Iris pigment epithelial cell (primary cell): ENCODE measurements around the gene POMGNT1.

ENCODE experiments used
- DNase-seq: peaks from one replicate; pipeline ENCODE4 v3.0.0-alpha.2; 2011; ENCODE audit warnings: low read depth

Gene POMGNT1

GRCh38 chr1:46183079-46183847 is 15.0 kb downstream of the POMGNT1 start:
- peak; percentile 92 for DNase-seq

- DNase-seq: peak; percentile 75
These were observed 16.6 kb downstream of the POMGNT1 start for GRCh38 chr1:46181343-46182260.

DNA sequence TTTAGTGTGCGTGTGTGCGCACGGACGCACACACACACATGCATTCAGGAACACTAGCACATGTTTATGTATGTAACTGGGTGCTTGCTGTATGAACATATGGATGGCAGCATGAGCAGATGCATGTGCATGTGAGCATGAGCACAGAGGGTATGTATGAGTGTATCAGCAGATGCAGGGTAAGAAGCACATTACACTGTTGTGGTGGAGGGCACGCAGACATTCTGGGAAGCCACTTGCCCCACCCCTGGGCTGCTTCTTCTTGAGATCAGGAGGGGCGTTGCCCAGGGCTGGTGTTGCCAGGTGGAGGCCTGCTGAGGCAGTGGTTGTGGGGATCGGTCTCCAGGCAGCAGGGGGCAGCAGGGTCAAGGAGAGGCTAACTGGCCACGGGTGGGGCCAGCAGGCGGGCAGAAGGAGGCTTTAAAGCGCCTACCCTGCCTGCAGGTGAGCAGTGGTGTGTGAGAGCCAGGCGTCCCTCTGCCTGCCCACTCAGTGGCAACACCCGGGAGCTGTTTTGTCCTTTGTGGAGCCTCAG is 18.1 kb downstream of the POMGNT1 start:
- no peak for DNase-seq

DNA sequence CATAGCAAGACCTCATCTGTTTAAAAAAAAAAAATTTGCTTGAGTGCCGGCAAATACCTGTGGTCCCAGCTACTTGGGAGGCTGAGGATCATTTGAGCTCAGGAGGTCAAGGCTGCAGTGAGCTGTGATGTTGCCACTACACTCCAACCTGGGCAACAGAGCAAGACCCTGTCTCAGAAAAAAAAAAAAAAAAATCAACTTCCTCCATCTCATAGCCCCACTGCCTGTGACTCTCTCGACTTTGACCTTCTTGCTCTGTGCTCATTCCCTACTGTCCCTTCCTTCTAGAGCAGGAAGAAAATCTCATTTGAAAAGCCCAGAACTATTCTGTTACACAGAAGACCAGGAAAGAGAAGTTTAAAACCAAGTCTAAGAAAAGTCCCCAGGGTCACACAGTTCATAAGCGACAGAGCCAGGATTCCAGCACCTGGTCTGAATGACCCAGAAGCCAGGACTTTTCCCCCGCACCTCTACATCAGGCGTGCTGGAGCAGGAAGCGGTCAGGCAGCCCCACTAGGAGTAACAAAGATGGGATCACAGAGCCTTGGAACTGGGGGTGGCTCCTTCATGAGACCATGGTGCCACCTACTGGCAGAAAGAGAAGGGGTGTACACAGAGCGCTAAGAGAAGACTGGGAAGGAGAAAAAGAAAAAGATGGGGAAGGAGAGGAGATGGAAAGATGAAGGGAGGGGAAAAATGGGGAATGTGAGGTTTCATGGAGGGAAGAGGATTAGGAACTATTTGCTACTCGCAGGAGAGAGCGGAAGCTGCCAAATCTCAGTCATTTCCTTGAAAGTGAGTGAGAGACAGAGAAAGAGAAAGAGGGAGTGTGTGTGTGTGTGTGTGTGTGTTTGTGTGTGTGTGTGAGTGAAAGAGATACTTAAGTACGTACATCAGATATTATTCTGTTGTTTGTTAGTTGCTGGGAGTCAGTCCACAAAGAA is 18.8 kb downstream of the POMGNT1 start:
- DNase-seq: peak; percentile 83

DNA sequence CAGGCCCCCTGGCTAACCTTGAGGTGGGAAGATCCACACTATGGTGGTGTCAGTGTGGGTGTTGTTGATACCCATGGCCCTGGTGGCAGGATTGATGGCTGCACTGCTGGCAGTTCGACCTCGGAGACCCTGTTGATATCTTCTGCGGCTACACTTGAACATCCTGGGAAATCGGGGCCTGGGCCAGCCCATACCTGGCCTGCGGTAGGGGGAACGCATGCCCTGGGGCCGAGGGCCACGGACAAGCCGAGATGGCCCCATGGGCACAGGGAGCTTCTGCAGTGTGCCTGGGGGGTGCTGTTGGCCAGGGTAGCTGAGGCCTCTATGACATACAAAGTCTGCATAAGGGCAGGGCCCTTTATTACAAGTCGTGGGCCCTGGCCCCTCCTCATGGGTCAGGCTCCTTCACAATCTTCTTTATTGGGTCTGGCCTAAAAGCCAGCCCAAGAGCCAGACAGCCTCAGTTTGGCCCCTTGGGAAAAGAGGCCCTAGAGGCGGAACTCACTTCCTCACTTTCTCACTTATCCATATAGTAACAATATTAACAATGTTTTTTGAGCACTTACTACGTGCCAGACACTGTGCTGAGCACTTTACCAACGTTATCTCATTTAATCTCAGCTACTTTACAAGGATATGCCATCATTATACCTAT is 21.9 kb downstream of the POMGNT1 start, which contains the start of gene P3R3URF:
TSS of gene P3R3URF (minus strand) at position 278 of the 655 bp plus-strand sequence. CDS start at position 261, 17 bp downstream.
- no peak for DNase-seq

DNA sequence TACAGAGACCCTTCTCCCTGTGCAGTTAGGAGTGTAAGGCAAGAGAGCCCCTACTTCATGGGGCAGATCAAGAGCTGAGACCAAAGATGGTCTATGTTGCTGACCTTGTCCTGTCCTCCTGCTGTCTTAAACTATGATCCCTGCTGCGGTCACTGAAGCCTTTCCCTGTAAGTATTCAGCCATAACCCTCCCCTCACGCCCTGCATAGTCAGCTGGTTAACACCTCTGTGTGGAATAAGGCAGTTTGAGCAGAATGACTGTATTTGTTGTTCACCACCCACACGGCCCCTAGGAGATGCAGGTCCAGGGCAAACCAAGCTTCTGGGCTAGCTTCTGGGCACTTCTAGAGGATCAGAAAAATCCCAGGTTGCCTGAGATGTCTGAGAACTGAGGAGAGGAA is 23.0 kb downstream of the POMGNT1 start:
- no peak for DNase-seq

DNA sequence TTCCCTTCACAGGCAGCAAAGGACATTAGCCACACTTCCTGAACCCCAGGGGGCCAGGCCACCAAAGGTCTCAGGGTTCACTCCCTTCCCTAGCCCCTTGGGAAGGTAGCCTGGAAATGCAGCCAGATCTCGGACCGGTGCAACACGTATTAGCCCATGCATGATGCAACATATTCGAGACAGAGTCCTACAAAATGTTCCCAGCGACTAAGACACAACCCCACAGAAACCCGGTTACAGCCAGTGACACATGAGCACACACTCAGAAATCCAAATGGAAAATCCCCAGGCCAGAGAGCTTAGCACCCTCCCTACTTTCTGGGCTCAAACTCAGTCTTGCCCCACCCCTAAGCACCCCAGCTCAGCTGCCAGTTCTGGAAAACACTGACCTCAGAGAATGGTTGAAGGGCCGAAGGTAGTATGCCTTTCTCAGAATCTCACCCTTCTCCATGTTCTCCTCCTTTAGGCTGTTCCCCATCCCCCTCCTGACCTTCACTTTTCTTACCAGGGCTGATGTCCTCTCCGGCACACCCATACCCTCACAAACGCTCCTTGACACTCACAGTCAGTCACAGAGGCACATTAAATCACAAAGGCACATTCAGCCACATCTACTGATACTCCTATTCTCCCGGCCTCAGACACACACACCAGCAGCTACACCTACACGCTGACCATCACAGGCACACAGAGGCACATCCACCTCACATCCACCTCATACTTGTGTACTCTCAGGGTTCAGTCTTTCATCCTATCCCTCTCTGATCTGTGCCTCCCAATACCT is 23.6 kb downstream of the POMGNT1 start, which contains the start of gene TSPAN1:
TSS of gene TSPAN1 (plus strand) at position 640 of the 784 bp plus-strand sequence. CDS start 6,021 bp downstream, outside the sequence.
- DNase-seq: peak; percentile 23

DNA sequence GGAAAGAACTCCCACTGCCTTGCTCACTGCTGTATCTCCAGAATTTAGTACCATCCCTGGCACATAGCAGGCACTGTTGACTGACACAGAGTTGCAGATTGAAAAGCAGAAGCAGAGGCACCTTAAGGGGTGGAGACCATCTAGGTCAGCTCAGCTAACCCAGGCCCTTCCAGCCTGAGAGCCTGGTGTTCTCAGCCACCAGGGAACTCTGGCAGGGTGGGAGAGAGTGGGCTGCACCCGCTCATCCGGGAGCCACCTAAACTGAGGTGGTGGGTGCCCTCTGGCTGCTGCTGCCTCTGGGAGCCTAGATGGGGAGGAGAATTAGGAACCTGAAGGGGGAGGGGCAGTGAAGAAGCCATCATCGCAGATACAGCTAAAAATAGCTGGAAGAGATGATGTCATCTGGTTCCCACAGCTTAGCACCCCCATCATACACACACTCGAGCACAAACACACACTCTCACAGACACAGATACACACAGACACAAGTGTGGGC is 24.8 kb downstream of the POMGNT1 start:
- DNase-seq: peak; percentile 41

DNA sequence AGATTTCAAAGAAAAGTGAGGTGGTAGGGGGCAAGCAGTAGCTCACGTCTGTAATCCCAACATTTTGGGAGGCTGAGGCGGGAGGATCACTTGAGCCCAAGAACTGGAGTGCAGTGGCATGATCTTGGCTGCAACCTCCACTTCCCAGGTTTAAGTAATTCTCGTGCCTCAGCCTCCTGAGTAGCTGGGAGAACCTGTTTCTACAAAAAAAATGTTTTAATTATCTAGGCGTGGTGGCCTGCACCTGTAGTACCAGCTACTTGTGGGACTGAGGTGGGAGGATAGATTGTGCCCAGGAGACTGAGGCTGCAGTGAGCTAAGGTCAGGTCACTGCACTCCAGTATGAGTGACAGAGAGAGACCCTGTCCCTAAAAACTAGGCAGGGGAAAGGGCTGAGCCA is 25.9 kb downstream of the POMGNT1 start:
- no peak for DNase-seq

DNA sequence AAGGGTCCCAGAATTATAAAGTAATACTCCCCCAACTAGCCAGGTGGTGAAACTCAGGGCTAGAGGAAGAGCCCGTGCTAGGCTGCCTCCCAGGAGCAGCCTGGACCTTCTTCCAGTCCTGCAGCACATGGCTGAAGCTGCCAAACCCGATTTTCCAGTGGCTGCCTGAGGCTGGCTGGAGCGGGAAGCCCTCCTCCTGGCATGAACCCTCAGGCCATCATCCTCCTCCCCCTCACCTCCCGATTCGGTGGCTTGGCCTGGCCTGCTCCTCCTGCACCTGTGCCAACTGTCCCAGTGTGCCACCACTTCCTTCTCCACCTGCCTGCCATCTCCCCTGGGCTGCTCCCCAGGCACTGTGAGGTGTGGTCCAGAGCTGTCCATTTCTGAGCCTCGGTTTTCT is 26.4 kb downstream of the POMGNT1 start:
- no peak for DNase-seq

- DNase-seq: no peak
These were observed 26.9 kb downstream of the POMGNT1 start for GRCh38 chr1:46171351-46171750.

DNA sequence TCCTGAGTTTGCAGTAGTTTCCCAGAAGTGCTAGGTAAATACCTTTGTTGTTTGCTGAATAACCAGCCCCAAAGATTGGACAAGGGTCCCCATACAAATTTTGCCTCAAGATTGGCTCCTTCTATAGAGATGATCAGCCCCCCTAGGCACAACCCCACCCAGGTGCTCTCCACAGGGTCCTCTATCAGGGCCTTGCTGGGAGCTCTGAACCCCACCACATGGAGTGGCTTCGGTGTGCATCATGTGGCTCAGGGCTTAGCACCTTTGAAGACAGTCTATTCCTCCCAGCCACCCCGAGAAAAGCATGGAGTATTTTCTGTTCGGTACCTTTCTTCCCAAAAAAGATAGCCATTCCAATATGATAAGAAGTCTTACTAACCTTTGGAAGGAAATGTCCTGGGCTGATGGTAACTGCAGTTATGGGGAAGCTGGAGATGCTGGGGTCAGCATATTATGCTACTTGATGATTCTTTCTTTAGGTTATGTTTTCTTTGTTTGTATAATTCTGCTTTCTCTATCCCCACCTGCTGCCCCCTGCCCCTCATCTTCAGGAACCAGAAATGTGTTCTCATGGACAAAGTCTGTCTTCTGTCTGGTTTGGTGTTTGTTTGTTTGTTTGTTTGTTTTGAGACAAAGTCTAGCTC is 28.3 kb downstream of the POMGNT1 start:
- DNase-seq: no peak

- peak; percentile 46 for DNase-seq
These were observed 29.8 kb downstream of the POMGNT1 start for GRCh38 chr1:46168477-46168876.

DNA sequence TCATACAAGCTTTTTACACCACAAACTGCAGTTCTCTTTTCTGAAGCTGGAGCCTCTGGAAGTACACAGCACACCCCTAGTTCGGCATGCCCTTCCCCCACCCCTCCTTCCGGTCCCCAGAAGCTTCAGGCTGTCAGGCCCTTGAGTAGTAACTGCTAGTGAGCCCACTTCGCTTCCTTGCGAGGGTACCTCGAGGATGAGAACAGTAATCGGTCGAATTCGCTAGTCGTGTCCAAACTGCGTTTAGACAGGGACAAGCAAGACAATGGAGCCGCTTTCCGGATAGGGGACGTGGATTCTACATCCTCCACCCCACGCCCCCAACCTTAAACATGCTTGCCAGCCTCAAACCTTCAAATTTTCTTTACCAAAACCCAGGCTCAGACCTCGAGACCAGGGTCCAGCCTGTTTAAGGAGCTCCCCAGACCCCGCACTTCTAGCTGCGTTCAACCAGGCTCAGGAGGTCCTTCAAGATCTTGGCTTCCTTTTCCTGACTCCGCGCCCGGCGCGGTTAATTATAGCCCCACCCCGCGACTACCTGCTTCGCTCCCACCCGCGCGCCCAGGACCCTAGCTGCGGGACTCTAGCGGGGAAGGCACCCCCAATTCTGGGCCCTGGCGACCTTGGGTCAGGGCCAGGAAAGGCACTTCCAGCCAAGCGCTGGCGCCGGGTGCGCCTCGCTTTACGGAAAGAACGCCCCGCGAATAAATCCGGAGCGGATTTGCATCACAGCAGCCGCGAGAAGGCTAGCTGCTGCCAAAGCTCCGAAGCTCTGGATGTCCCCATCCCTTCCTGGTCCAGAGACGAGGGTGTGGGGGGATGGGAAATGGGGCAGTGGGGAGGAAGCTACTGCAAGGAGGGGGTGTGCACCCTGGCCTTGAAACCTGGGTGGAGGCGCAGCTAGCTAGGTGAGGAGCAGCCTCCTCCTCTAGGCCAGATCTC is 31.4 kb downstream of the POMGNT1 start:
- no peak for DNase-seq

- no peak for DNase-seq
These were observed 38.0 kb downstream of the POMGNT1 start for GRCh38 chr1:46160212-46160611.

- no peak for DNase-seq
These were observed 38.7 kb downstream of the POMGNT1 start for GRCh38 chr1:46159516-46159915.

- no peak for DNase-seq
These were observed 39.6 kb downstream of the POMGNT1 start for GRCh38 chr1:46158312-46159281.
